Uterus (tissue), 4 donors: Measurements from ENCODE around the gene NUCB2. TPM values are rescaled to one million over a fixed set of nuclear protein-coding genes. Genes with fewer than 3 reads are reported as not detected.
"Not testable (repeated sequence)": the region's sequence is repeated elsewhere in the genome, so short reads cannot be mapped to it uniquely, and the experiment has no call there.

ENCODE experiments used
- DNase-seq, 2 donors: peaks; one replicate each; pipeline ENCODE4 v3.0.0-alpha.2; 2019 to 2020
- H3K27ac ChIP-seq, 2 donors: fragments of 200-600 bp; sonication (generic); 1 replicate in 1 of 2; 2 replicates in 1 of 2; pipeline ENCODE4 v1.5.1; 2016 to 2018
- H3K27me3 ChIP-seq, 2 donors: fragments of 200-600 bp; sonication (generic); one replicate each; pipeline ENCODE4 v1.5.1; 2018 to 2019; ENCODE audit warnings: control low read depth in 1 of 2
- H3K36me3 ChIP-seq, 2 donors: fragments of 200-600 bp; sonication (generic); one replicate each; pipeline ENCODE4 v1.5.1; 2019; ENCODE audit warnings: control low read depth in 1 of 2
- H3K4me1 ChIP-seq, 2 donors: fragments of 200-600 bp; sonication (generic); one replicate each; pipeline ENCODE4 v1.5.1; 2018 to 2019; ENCODE audit warnings: control low read depth in 1 of 2
- H3K4me3 ChIP-seq, 2 donors: fragments of 200-600 bp; sonication (generic); 1 replicate in 1 of 2; 2 replicates in 1 of 2; pipeline ENCODE4 v1.5.1; 2018 to 2019; ENCODE audit warnings: mild to moderate bottlenecking in 1 of 2
- H3K9me3 ChIP-seq, 2 donors: fragments of 200-600 bp; sonication (generic); one replicate each; pipeline ENCODE4 v1.5.1; 2019; ENCODE audit warnings: control low read depth in 1 of 2
- POLR2A ChIP-seq, 2 donors: fragments of 450-650 bp; IDR thresholded peaks; one replicate each; pipeline ENCODE4 v1.6.1; 2016; ENCODE audit warnings: antibody characterized with exemption in 2 of 2, mild to moderate bottlenecking in 1 of 2, moderate library complexity in 1 of 2
- intact Hi-C: fragments of 100-400 bp; cut with DNase I; formaldehyde crosslinking; loops from one replicate; pipeline ENCODE4 v1.15.1; 2023; ENCODE audit warnings: low total_unique reads
- total RNA-seq, 4 donors: library from RNA; depleted of rRNA in 3 of 4; stranded (reverse); fragments of >200 nt in 3 of 4; gene quantifications; one replicate each; pipeline versions ENCODE4 v1.1.0 to v1.2.4, GENCODE V29; 2014 to 2023
- TF ChIP-seq, protein P1 (sequence below), 4 experiments: fragments of 200-600 bp in 2 of 4; fragments of 450-650 bp in 2 of 4; sonication (generic) in 2 of 4; IDR thresholded peaks; one replicate each; pipeline ENCODE4 v1.5.1; 2016 to 2019; ENCODE audit warnings: antibody characterized with exemption in 4 of 4, mild to moderate bottlenecking in 2 of 4, moderate library complexity in 1 of 4
- donor health status: DM: yes; HTN: yes; CAD: no.

The NUCB2 gene
- total RNA-seq, 4 donors from 2014 or later, result 22.0 to 132 (median 68.3) TPM

GRCh38 chr11:17233101-17233500, 43.4 kb upstream of the NUCB2 start:
- no peaks in the 10 kb centered on the region for H3K27me3 ChIP-seq
- DNase-seq, result no peak
- TF ChIP-seq, protein P1, sequence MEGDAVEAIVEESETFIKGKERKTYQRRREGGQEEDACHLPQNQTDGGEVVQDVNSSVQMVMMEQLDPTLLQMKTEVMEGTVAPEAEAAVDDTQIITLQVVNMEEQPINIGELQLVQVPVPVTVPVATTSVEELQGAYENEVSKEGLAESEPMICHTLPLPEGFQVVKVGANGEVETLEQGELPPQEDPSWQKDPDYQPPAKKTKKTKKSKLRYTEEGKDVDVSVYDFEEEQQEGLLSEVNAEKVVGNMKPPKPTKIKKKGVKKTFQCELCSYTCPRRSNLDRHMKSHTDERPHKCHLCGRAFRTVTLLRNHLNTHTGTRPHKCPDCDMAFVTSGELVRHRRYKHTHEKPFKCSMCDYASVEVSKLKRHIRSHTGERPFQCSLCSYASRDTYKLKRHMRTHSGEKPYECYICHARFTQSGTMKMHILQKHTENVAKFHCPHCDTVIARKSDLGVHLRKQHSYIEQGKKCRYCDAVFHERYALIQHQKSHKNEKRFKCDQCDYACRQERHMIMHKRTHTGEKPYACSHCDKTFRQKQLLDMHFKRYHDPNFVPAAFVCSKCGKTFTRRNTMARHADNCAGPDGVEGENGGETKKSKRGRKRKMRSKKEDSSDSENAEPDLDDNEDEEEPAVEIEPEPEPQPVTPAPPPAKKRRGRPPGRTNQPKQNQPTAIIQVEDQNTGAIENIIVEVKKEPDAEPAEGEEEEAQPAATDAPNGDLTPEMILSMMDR (IDR thresholded peaks at IDR 0.05), result no peak
- TF ChIP-seq POLR2A (IDR thresholded peaks at IDR 0.05), result no peak

DNA sequence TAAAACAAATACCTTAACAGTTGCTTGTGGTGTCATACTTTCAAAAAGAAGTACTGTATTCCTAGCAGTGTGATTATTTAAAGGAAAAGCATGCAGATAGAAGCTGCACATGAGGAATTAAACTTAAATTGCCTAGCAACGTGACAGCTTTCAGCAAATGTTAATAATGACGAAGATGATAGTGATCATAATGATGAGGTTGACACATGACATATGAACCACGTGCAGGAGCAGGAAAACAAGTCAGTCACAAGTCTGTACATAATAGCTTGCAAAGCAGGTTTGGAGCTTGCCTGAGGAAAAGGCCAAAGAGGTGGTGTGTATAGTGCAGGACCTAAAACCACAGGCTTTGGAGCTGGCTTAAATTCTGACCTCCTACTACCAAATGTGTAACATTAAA, 38.2 kb upstream of the NUCB2 start:
- no peaks in the 10 kb centered on the region for H3K9me3 ChIP-seq
- H3K36me3 ChIP-seq, result no peaks in the 10 kb centered on the region
- H3K4me3 ChIP-seq, result no peak overlapping the region
- no peaks in the 10 kb centered on the region for H3K27me3 ChIP-seq
- intact Hi-C loops, result no loop called here
- H3K27ac ChIP-seq, result no peak overlapping the region
- DNase-seq, result no peak
- H3K4me1 ChIP-seq, result no peaks in the 10 kb centered on the region
- no peak for TF ChIP-seq POLR2A (IDR thresholded peaks at IDR 0.05)
- TF ChIP-seq, protein P1 (IDR thresholded peaks at IDR 0.05), result no peak

More at GRCh38 chr11:17233101-17233500, 43.4 kb upstream of the NUCB2 start:
- no peaks in the 10 kb centered on the region for H3K4me1 ChIP-seq
- no peak overlapping the region for H3K4me3 ChIP-seq
- H3K27ac ChIP-seq, result no peak overlapping the region
- intact Hi-C loops, result no loop called here
- H3K9me3 ChIP-seq, result no peaks in the 10 kb centered on the region
- no peaks in the 10 kb centered on the region for H3K36me3 ChIP-seq

DNA sequence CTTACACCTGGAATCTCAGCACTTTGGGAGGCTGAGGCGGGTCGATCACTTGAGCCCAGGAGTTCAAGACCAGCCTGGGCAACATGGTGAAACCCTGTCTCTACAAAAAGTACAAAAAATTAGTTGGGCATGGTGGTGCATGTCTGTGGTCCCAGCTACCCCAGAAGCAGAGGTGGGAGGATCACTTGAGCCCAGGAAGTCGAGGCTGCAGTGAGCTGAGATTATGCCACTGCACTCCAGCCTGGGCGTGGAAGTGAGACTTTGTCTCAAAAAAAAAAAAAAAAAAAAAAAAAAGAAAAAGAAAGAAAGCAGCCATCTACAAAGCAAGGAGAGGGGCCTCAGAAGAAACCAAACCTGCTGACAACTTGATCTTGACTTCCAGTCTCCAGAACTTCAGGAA, 36.6 kb upstream of the NUCB2 start:
- H3K27me3 ChIP-seq, result not testable (repeated sequence)

DNA sequence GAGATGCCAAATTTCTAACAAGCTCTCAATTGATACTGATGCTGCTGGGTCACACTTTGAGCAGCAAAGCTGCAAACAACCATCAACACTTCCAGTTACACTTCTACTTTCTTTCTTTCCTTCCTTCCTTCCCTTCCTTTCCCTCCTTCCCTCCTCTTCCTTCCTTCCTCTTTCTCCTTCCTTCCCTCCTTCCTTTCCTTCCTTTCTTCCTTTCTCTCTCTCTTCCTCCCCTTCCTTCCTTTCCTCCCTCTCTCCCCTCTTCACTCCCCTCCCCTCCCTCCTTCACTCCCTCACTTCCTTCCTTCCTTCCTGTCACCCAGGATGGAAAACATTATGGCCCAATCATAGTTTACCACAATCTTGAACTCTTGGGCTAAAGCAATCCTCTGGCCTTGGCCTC, 35.8 kb upstream of the NUCB2 start:
- Histone ChIP-seq H3K9me3 (no peaks in the 10 kb centered on the region), H3K4me3 (no peak overlapping the region), H3K27me3 (no peaks in the 10 kb centered on the region), H3K4me1 (no peaks in the 10 kb centered on the region), H3K36me3 (no peaks in the 10 kb centered on the region), H3K27ac (no peak overlapping the region)
- no peak for DNase-seq
- intact Hi-C loops, result no loop called here
- TF ChIP-seq, protein P1 (IDR thresholded peaks at IDR 0.05), result no peak
- no peak for TF ChIP-seq POLR2A (IDR thresholded peaks at IDR 0.05)

More for the DNA sequence above, 36.6 kb upstream of the NUCB2 start:
- H3K4me1 ChIP-seq, H3K36me3 ChIP-seq, H3K9me3 ChIP-seq, intact Hi-C loops, H3K27ac ChIP-seq, H3K4me3 ChIP-seq, DNase-seq: not testable (repeated sequence)

GRCh38 chr11:17242954-17243353, 33.6 kb upstream of the NUCB2 start:
- H3K9me3 ChIP-seq, DNase-seq, H3K4me1 ChIP-seq, H3K27me3 ChIP-seq, H3K4me3 ChIP-seq, H3K36me3 ChIP-seq, intact Hi-C loops, H3K27ac ChIP-seq: not testable (repeated sequence)

GRCh38 chr11:17244046-17244445, 32.5 kb upstream of the NUCB2 start:
- H3K4me3 ChIP-seq, result no peak overlapping the region
- intact Hi-C loops, result no loop called here
- no peak for TF ChIP-seq POLR2A (IDR thresholded peaks at IDR 0.05)
- TF ChIP-seq, protein P1 (IDR thresholded peaks at IDR 0.05), result no peak
- no peaks in the 10 kb centered on the region for H3K9me3 ChIP-seq
- no peaks in the 10 kb centered on the region for H3K27me3 ChIP-seq
- no peaks in the 10 kb centered on the region for H3K4me1 ChIP-seq
- no peaks in the 10 kb centered on the region for H3K36me3 ChIP-seq
- H3K27ac ChIP-seq, result no peak overlapping the region
- no peak for DNase-seq
